ENCODE measurements around the gene CPNE9. TPM values are rescaled to one million over a fixed set of nuclear protein-coding genes. Genes with fewer than 3 reads are reported as not detected.

Gene CPNE9
- total RNA-seq, 1 experiment from 2014 or later = 3.5 TPM

- no peak overlapping the region for H3K56ac ChIP-seq (ENCODE audit: insufficient read length, low read depth, low read length)
- no peak overlapping the region for H4K91ac ChIP-seq (ENCODE audit: insufficient read length, low read depth, low read length)
- H3K9me3 ChIP-seq (ENCODE audit: control insufficient read depth, low read depth, low read length) = no peaks in the 10 kb centered on the region
- no peak overlapping the region for H3K27ac ChIP-seq (ENCODE audit: insufficient read length, low read depth, low read length)
- H4K8ac ChIP-seq (replicated peaks; ENCODE audit: insufficient read length, low read depth, low read length) = no peak overlapping the region
- no peaks in the 10 kb centered on the region for H4K20me1 ChIP-seq (ENCODE audit: control insufficient read depth, insufficient read depth, insufficient read length)
- Mint-ChIP-seq H3K9me3 (no peaks in the 10 kb centered on the region), H3K4me3 (no peak overlapping the region), H3K4me1 (peaks cover 10 to 11% of the 10 kb centered on the region in 2 experiments), H3K36me3 (ENCODE audit: insufficient read depth in 1 of 3, low read depth in 3 of 3) (peaks cover 22 to 47% (median 26%) of the 10 kb centered on the region in 3 experiments), H3K27me3 (ENCODE audit: low read depth) (peaks cover 20% of the 10 kb centered on the region), H3K27ac (0 out of 7 replicates have a peak overlapping the region, but pooled peaks of 1 of the 3 experiments have one; percentile 29)
- no peak overlapping the region for H3T11ph ChIP-seq (ENCODE audit: low read length)
- no peak overlapping the region for H2BK120ac ChIP-seq (ENCODE audit: low read depth, low read length, poor library complexity, severe bottlenecking)
- no peak overlapping the region for H3K14ac ChIP-seq (ENCODE audit: insufficient read depth, low read length)
- H3K79me1 ChIP-seq (ENCODE audit: insufficient read depth, low read depth, low read length, poor library complexity, severe bottlenecking) = no peaks in the 10 kb centered on the region
- H2AFZ ChIP-seq (ENCODE audit: low read length) = no peak overlapping the region
- no peak overlapping the region for H2BK20ac ChIP-seq (ENCODE audit: low read depth, low read length, poor library complexity, severe bottlenecking)
- H3K79me2 ChIP-seq (ENCODE audit: insufficient read depth, low read length) = no peaks in the 10 kb centered on the region
- TF ChIP-seq CTCF (conservative IDR thresholded peaks at IDR 0.05) = no peak
- H3K4me2 ChIP-seq (ENCODE audit: insufficient read depth, insufficient read length, low read length) = no peak overlapping the region
- H2BK5ac ChIP-seq (ENCODE audit: insufficient read length, low read length) = no peak overlapping the region
- H3K9ac ChIP-seq (ENCODE audit: extremely low read depth, insufficient read length, low read length) = no peak overlapping the region
- no CpG with 5 or more reads among the region's 8 CpGs for WGBS (ENCODE audit: extremely low coverage, insufficient read length, low lambda C conversion rate)
- H3K27me3 ChIP-seq (ENCODE audit: insufficient read depth, low read length) = no peaks in the 10 kb centered on the region; the same call in 1 of the 2 replicates
- no peak overlapping the region for H3K4ac ChIP-seq (ENCODE audit: low read depth, low read length)
- H4K5ac ChIP-seq (ENCODE audit: insufficient read length, low read depth, low read length) = no peak overlapping the region
- H2BK12ac ChIP-seq (ENCODE audit: insufficient read length, low read depth, low read length) = no peak overlapping the region
- H3K23me2 ChIP-seq (ENCODE audit: insufficient read length, low read depth, low read length, poor library complexity, severe bottlenecking) = no peaks in the 10 kb centered on the region
- no peak overlapping the region for H2AK5ac ChIP-seq (ENCODE audit: insufficient read length, low read length)
- no peak overlapping the region for H3K23ac ChIP-seq (ENCODE audit: insufficient read length, low read depth, low read length)
- DNase-seq = no peak
- no peaks in the 10 kb centered on the region for H3K4me1 ChIP-seq (ENCODE audit: insufficient read depth, low read length)
- H3K18ac ChIP-seq (ENCODE audit: insufficient read length, low read depth, low read length) = no peak overlapping the region
- H2BK15ac ChIP-seq (ENCODE audit: low read depth, low read length) = no peak overlapping the region
These were observed 59.2 kb downstream of the CPNE9 start for GRCh38 chr3:9762871-9763270.

All from H9 (cell line).